Stimulated activated CD8-positive, alpha-beta memory T cell treated with anti-CD3 and anti-CD28 coated beads, Interleukin-7, amount 100 ng/mL, for 48 hours (primary cell): ENCODE results near the gene DPH1.
A peak's percentile ranks its signal among the peaks of the same experiment; 100 is the strongest.

Experiments used
- DNase-seq, 2 donors: peaks; one replicate each; pipeline ENCODE4 v3.0.0-alpha.2; 2020; ENCODE audit warnings: low read depth in 1 of 2; ENCODE audit errors: extremely low read depth in 1 of 2

The DPH1 gene

DNA sequence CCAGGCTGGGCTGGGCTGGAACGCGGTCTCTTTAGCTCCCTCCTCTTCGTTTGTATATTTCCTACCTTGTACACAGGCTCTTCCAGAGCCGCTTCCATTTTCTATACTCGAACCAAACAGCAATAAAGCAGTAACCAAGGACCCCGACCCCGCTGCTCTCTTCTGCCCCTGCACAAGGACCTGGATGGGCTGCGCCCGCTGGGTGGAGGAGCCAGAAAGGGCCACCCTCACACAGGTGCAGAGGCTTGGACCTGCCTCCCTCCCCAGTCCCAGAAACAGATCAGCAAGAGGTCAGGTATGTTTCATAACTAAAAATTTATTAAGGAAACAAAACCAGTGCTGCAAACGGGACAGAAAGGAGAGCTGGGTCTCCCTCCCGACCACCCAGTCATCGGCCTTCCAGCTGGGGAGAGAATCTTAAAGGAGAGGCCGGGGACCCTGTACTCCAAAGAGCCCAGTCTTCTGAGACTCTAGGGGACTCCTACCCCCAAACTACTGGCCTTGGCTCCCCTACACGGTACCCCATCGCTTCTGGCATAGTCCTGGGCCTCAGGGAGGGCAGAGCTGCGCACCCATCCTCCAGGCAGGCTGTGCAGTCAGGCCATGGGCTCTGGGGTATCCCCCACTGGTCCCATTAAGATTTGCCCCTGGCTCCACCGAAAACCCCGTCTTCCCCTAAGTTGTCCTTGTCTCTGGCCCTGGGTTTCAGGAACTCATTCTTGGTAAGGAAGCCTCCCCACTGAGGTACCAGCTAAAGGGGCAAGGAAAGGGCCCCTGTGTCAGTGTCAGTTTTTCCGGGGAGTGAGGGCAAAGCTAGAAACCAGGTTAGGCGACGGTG, 29.8 kb downstream of the DPH1 start:
- DNase-seq: no peak

DNA sequence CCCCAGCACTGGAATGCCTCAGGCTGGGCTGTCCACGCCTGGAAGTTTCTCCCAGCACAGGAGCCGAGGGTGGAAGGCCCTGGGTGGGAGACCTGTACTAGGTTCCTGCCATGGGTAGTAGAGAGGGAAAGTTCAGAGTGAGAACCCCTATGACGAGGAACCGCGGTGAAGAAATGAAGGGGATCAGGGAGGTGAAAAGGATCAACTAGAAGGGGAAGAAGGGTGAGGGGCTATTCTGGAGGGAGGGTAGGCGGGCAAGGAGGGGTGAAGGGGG, 30.4 kb downstream of the DPH1 start:
- no peak for DNase-seq

DNA sequence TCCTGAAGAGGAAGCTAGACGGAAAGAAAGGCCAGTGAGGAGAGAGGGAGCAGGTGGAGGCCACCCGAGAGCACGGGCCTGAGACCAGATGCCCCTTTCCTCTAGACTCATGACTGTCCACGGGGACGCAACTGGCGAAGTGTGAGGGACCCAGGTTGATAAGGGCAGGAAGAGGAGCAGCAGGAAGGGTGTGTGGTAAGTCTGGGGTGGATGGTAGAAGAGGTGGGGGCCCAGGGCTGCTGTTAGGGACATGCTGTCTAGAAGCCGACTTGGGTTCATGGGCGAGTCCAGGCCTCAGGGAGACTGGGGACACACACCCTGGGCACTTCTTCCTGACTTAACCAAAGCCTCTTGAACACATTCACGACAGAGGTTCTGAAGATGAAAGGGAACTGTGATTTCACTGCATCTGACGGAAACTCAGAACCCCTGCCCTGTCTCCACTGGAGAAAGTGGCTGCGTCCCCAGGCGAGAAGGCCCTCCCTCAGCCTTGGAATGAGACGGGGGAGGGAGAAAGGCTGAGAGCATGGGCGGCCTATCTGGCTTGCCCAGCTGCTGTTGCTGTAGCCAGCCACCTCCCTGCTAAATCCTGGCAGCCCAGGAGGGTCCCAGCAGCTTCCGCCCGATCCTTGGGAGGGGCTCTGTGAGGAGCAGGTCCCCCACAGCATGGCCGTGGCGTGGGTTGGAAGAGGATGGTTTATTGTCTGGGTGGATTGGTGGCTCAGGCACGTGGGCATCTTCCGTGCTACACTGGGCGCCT, 30.9 kb downstream of the DPH1 start:
- no peak for DNase-seq

DNA sequence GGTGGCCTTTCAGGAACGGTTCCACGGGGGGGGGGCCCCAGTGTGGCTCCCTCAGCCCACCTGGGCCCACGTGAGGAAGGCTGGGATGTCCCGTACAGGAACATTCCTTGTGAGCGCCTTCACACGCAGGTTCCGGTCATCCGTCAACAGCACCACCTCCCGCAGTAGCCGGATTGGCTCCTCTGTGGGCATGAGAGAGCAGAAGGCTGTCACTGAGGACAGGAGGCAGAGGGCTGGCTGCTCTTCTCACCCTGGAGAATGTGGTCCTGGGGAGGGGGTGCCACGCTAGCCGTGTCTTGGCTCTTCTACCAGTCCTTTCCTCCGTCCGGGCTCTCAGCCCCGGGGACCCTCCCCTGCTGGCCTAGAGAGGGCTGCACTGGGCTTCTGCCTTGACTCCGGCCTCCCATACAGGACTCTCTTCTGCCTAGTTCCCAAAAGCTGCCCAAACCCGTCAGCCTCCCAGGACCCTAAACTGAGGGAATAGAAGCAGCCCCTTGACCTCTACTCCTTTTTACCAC, 31.5 kb downstream of the DPH1 start:
- no peak for DNase-seq

DNA sequence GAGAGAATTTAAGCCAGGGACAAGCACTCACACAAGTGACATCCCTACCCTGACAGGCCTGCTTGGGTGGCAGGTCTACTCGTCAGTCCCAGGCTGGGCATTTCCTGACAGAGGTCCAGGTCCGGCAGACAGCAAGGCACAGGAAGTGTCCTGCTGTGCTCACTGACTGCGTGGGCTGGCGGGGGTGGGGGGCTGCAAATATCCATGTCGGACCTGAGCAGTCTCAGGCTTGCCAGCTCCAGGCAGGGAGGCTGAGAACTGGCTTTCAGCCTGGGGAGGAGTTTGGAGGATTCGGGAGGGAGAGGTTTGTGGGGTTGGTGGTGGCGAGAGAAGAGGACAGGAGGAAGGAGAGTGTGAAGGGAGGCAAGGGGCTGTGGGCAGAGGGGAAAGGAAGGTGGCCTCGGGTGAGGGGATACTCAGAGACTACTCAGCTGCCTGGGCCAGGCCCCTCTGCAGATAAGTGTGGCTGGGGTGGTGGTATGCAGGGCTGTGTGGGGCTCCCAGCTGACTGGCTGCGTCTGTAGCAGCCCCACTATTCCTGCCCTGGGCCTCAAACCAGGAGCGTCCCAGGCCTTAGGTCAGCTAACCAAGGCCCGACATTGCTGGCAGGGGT, 32.7 kb downstream of the DPH1 start:
- DNase-seq: no peak

DNA sequence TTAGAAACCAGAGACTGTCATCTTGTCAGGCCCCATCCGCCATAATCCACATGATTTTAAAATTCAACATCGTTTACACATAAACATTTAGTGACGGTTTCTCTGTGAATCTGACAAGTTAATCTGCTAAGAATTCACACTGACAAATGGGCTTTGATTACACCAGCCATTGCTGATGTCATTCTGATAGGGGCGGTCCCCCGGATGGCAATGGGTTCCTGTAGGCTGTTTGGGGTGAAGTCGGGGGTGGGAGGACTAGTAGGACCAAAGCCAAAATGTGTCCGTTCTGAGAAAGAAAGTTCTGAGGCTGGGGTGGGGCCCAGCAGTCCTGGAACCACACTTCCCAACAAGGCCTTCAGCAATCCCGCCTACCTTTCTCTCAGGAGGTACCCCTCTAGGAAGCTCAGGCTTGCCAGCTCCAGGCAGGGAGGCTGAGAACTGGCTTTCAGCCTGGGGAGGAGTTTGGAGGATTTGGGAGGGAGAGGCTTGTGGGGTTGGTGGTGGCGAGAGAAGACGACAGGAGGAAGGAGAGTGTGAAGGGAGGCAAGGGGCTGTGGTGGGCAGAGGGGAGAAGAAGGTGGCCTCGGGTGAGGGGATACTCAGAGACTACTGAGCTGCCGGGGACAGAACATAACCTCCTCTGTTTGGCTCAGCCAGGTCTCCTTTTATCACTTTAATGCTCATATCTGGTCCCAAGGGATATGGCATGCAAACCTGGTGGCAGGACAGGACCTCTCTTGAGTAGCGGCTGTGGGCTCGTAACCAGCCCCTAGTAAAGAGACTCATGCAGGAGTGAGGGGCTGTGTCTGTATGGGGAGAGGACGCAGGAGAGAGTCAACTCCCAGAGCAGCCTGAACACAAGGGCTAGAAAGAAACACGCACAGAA, 33.6 kb downstream of the DPH1 start:
- no peak for DNase-seq

DNA sequence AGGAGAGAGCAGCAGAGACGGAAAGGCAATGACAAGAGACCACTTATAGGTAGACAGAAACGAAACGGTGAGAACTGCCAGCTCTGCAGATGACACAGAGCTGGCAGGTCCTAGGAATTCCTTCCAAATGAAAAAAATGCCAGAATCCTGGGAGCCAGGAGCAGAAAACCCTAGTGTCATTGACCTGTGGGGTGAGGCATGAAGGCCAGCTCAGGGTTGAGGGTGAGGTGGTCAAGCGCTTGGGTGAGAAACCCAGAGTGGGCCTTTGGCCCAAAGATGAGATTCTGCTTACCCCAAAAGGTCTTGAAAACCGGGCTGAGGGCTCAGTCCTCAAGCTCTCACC, 34.2 kb downstream of the DPH1 start:
- DNase-seq: no peak

- DNase-seq: no peak
Observed at GRCh38 chr17:2064520-2064971, 34.6 kb downstream of the DPH1 start.

DNA sequence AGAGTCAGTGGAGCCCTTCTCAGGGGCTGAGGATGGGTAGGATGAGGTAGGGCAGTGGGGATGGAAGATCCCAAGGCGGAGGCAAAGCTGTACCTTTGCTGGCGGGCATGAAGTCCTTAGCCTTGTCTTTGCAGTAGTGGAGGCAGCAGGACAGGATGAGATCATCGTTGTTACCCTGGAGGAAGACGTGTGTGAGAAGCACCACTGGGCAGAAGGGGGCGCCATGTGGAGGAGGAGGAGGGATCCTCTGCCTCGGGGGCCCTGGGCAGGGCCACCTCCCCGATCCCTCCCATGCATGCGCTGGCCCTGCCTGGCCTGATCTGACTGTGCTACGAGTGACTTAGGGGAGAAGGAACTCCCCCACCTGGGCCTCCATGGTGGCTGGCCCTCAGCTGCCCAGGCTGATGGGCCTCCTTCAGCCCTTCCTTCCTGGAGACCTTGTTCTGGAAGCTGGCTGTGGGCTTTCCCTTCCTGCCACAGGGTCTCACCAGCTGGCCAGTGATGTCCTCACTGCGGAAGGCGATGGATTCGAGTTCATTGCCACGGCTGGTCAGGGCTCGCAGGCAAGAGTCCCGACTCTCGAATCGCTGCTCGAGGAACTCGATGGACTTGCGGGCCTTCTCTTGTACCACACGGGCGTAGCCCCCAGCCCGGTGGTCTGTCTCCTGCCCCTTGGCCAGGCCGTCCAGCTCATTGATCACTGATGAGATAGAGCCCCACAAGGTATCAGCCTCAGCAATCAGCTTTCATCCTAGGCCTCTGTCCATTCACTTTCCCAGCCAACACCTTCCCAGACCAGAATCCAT, 35.2 kb downstream of the DPH1 start:
- DNase-seq: peak in 1 of 2 donors; percentile 63

DNA sequence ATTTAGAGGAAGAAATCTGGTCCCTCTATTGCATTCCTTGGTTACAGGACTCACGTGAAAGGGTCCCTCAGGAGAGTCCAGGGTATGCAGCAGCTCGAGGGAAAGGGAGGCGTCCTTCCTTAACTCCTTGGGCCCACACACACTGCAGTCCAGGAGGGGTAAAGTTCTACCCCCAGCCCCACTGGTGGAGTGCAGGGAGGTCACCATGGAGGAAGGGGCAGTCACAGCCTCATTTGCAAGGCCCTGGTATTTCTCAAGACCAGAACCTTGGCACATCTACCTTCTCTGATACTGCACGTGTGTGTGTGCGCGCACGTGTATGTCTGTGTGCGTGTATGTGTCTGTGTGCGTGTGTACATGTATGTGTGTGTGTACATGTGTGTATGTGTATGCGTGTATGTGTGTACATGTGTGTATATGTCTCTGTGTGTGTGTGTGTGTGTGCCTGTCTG, 36.0 kb downstream of the DPH1 start:
- no peak for DNase-seq

DNA sequence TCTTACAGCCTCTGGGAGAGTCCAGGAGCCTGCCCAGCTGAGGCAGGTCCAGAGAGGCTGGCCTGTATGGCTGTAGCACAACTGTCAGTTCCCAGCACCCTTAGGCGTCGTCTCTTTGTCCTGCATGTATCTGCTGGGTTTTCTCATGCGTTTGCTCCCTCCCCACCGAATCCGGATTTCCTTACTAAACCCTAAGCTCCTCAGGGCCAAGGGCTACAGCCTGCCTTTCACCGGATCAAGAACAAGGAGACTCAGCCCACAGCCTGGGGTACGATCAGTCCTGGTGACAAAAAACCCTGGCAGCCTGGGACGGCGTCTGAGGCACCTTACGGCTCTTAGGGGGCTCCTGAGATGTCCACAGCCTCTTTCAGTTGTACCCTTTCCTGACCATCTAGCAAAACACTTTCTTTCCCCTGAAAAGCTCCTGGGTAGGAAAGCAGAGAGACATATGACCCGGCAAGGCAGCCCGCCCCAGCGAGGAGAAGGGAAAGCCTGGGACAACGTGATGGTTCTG, 37.2 kb downstream of the DPH1 start:
- DNase-seq: no peak

GRCh38 chr17:2067608-2068024, 37.7 kb downstream of the DPH1 start:
- DNase-seq: no peak

DNA sequence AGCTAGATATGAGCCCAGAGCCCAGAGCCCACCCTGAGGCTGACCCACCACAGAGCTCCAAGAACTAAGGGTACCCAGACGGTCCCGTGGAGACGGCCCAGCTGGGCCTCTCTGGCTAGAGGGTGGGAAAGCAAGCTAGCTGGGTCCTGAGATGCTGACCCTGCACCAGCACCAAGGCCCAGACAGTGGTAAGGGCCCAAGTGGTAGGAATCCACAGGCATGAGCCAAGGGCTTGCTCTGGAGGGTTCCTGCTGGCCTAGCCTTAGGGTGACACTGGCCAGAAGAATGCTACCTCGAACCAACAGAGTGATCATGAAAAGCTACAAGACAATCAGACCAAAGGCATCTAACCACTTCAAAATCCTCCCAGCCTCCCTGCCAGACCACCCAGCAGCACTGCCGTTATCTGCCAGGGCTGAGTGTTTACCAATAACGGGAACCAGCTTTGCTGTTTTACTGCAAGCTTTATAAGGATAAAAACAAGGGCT, 38.1 kb downstream of the DPH1 start:
- no peak for DNase-seq

DNA sequence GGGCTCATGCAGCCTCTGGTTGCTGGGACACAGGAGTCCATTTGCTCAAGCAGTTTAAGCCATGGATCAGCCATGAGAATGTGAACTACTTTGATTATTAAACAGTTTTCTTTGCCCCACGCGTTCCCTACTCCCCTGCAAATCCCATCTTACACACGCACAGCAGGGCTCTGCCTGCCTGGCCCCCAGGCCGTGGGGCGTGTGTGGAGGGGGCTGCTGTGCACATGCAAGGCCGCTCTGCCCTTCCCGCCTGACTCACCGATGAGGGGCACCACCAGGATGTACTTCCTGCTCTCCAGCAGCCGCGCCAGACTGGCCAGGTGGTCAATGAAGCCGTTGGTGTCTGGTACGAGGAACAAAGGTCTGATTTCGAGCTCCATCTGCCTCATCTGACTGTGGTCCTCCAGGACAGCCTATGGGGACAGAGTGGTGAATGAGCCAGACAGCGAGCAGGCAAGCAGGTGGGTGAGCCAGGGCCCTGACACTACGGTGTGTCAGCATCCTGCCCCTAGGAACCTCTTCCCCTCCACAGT, 38.6 kb downstream of the DPH1 start:
- DNase-seq: peak in 1 of 2 donors; percentile 50

- peak in 1 of 2 donors; percentile 87 for DNase-seq
Observed at GRCh38 chr17:2070241-2071023, 40.5 kb downstream of the DPH1 start.

DNA sequence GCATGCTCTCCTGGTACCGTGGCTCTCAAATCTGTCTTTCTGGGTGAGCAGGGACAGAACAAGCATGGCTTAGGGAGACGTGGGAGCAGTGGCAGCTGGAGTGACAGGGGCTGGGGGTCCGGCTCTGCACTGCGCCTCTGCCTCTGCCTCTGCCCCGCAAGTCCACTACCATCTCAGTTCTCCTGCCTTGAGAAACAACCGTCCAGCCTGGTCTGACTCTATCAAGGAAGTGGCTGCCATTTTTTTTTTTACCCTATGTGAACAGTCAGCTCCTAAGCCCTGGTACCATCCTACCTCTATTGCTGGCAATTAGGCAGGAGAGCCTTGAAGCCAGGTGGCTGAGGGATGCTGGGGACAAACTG, 41.1 kb downstream of the DPH1 start:
- no peak for DNase-seq

GRCh38 chr17:2071455-2072281, 41.7 kb downstream of the DPH1 start:
- no peak for DNase-seq

- DNase-seq: no peak
Observed at GRCh38 chr17:2074919-2075318, 45.0 kb downstream of the DPH1 start.
